ENCODE measurements around the gene DAPK1.
"Not testable (repeated sequence)": the region's sequence is repeated elsewhere in the genome, so short reads cannot be mapped to it uniquely, and the experiment has no call there.

DAPK1 gene

GRCh38 chr9:87481890-87482855 is 15.5 kb upstream of the DAPK1 start:
- Mint-ChIP-seq H3K36me3 (ENCODE audit: low read depth) (no peaks in the 10 kb centered on the region), H3K27me3 (no peaks in the 10 kb centered on the region), H3K9me3 (no peaks in the 10 kb centered on the region), H3K4me1 (peaks cover 7% of the 10 kb centered on the region), H3K27ac (no peak overlapping the region), H3K4me3 (no peak overlapping the region)
- ATAC-seq, result no peak
- no peak for DNase-seq

GRCh38 chr9:87490225-87490624 is 7.4 kb upstream of the DAPK1 start:
- H3K4me3 Mint-ChIP-seq, result no peak overlapping the region
- no peaks in the 10 kb centered on the region for H3K36me3 Mint-ChIP-seq (ENCODE audit: low read depth)
- ATAC-seq, result no peak

GRCh38 chr9:87490907-87491306 is 6.8 kb upstream of the DAPK1 start:
- Mint-ChIP-seq H3K9me3 (no peaks in the 10 kb centered on the region), H3K4me3 (no peak overlapping the region), H3K36me3 (ENCODE audit: low read depth) (no peaks in the 10 kb centered on the region), H3K27me3 (peaks cover 18% of the 10 kb centered on the region), H3K27ac (no peak overlapping the region), H3K4me1 (peaks cover 3% of the 10 kb centered on the region)
- DNase-seq (no peak), ATAC-seq (no peak)

More at GRCh38 chr9:87490225-87490624, 7.4 kb upstream of the DAPK1 start:
- no peaks in the 10 kb centered on the region for H3K4me1 Mint-ChIP-seq
- H3K27me3 Mint-ChIP-seq, result peaks cover 13% of the 10 kb centered on the region
- no peak overlapping the region for H3K27ac Mint-ChIP-seq
- no peak for DNase-seq
- no peaks in the 10 kb centered on the region for H3K9me3 Mint-ChIP-seq

- Mint-ChIP-seq H3K4me1 (peaks cover 3% of the 10 kb centered on the region), H3K36me3 (ENCODE audit: low read depth) (no peaks in the 10 kb centered on the region), H3K9me3 (no peaks in the 10 kb centered on the region), H3K27ac (no peak overlapping the region), H3K4me3 (no peak overlapping the region), H3K27me3 (peaks cover 23% of the 10 kb centered on the region)
- ATAC-seq, result no peak
- DNase-seq, result no peak
Observed at GRCh38 chr9:87491523-87491922, 6.1 kb upstream of the DAPK1 start.

GRCh38 chr9:87492642-87493041 is 5.0 kb upstream of the DAPK1 start:
- Mint-ChIP-seq H3K27me3 (peaks cover 30% of the 10 kb centered on the region), H3K4me1 (peaks cover 6% of the 10 kb centered on the region), H3K27ac (no peak overlapping the region), H3K9me3 (no peaks in the 10 kb centered on the region), H3K4me3 (no peak overlapping the region), H3K36me3 (ENCODE audit: low read depth) (no peaks in the 10 kb centered on the region)
- DNase-seq (no peak), ATAC-seq (no peak)

GRCh38 chr9:87494970-87495471 is 2.6 kb upstream of the DAPK1 start:
- Mint-ChIP-seq H3K4me1 (peaks cover 20% of the 10 kb centered on the region), H3K4me3 (no peak overlapping the region), H3K9me3 (no peaks in the 10 kb centered on the region), H3K27ac (no peak overlapping the region), H3K36me3 (ENCODE audit: low read depth) (no peaks in the 10 kb centered on the region), H3K27me3 (peaks cover 44% of the 10 kb centered on the region)
- ATAC-seq (no peak), DNase-seq (no peak)

GRCh38 chr9:87497080-87497603 is 525 bp upstream of the DAPK1 start:
- peak overlapping the region; percentile 58 for H3K4me3 Mint-ChIP-seq
- peaks cover 4% of the 10 kb centered on the region for H3K9me3 Mint-ChIP-seq
- no peak overlapping the region for H3K27ac Mint-ChIP-seq
- ATAC-seq (peak; percentile 26), DNase-seq (no peak)
- peaks cover 46% of the 10 kb centered on the region for H3K27me3 Mint-ChIP-seq
- H3K36me3 Mint-ChIP-seq (ENCODE audit: low read depth), result no peaks in the 10 kb centered on the region
- H3K4me1 Mint-ChIP-seq, result peaks cover 30% of the 10 kb centered on the region

GRCh38 chr9:87498046-87498810 is 561 bp downstream of the DAPK1 start:
- peak; percentile 10 for DNase-seq
- no peak overlapping the region for H3K27ac Mint-ChIP-seq
- ATAC-seq, result no peak
- no peaks in the 10 kb centered on the region for H3K36me3 Mint-ChIP-seq (ENCODE audit: low read depth)
- peak overlapping the region; percentile 67 for H3K4me3 Mint-ChIP-seq
- peaks cover 4% of the 10 kb centered on the region for H3K9me3 Mint-ChIP-seq
- peaks cover 46% of the 10 kb centered on the region for H3K27me3 Mint-ChIP-seq
- H3K4me1 Mint-ChIP-seq, result peaks cover 35% of the 10 kb centered on the region

GRCh38 chr9:87498811-87499360 is 1.2 kb downstream of the DAPK1 start:
- Mint-ChIP-seq H3K4me3 (peak overlapping the region; percentile 65), H3K27me3 (peaks cover 41% of the 10 kb centered on the region), H3K36me3 (ENCODE audit: low read depth) (no peaks in the 10 kb centered on the region), H3K9me3 (peaks cover 4% of the 10 kb centered on the region), H3K4me1 (peaks cover 40% of the 10 kb centered on the region), H3K27ac (no peak overlapping the region)
- ATAC-seq (no peak), DNase-seq (no peak)

- H3K4me3 Mint-ChIP-seq, result peak overlapping the region; percentile 65
- H3K9me3 Mint-ChIP-seq, result peaks cover 4% of the 10 kb centered on the region
- H3K27me3 Mint-ChIP-seq, result peaks cover 39% of the 10 kb centered on the region
- no peaks in the 10 kb centered on the region for H3K36me3 Mint-ChIP-seq (ENCODE audit: low read depth)
- no peak for DNase-seq
- H3K4me1 Mint-ChIP-seq, result peaks cover 44% of the 10 kb centered on the region
- ATAC-seq, result no peak
- no peak overlapping the region for H3K27ac Mint-ChIP-seq
Observed at GRCh38 chr9:87499424-87500017, 1.9 kb downstream of the DAPK1 start.

GRCh38 chr9:87500491-87501270 is 3.0 kb downstream of the DAPK1 start:
- no peak for DNase-seq
- H3K36me3 Mint-ChIP-seq (ENCODE audit: low read depth), result no peaks in the 10 kb centered on the region
- ATAC-seq, result no peak
- peaks cover 4% of the 10 kb centered on the region for H3K9me3 Mint-ChIP-seq
- H3K27me3 Mint-ChIP-seq, result peaks cover 33% of the 10 kb centered on the region
- H3K4me1 Mint-ChIP-seq, result peaks cover 42% of the 10 kb centered on the region
- peak overlapping the region; percentile 7 for H3K4me3 Mint-ChIP-seq
- H3K27ac Mint-ChIP-seq, result peak overlapping the region; percentile 21

- not testable (repeated sequence) for ATAC-seq; H3K36me3 Mint-ChIP-seq (ENCODE audit: low read depth); H3K9me3 Mint-ChIP-seq; H3K27ac Mint-ChIP-seq; H3K4me3 Mint-ChIP-seq; DNase-seq
- Mint-ChIP-seq H3K4me1 (peaks cover 41% of the 10 kb centered on the region), H3K27me3 (peaks cover 31% of the 10 kb centered on the region)
Observed at GRCh38 chr9:87501271-87501656, 3.6 kb downstream of the DAPK1 start.

GRCh38 chr9:87501806-87502205 is 4.1 kb downstream of the DAPK1 start:
- Mint-ChIP-seq H3K4me3 (no peak overlapping the region), H3K4me1 (peaks cover 41% of the 10 kb centered on the region), H3K27me3 (peaks cover 27% of the 10 kb centered on the region), H3K27ac (no peak overlapping the region), H3K9me3 (peaks cover 4% of the 10 kb centered on the region), H3K36me3 (ENCODE audit: low read depth) (no peaks in the 10 kb centered on the region)
- ATAC-seq, result no peak
- no peak for DNase-seq

All from activated naive CD8-positive, alpha-beta T cell treated with anti-CD3 and anti-CD28 coated beads, Interleukin-2, amount 50 U/mL, for 24 hours (primary cell).